Mammary epithelial cell (primary cell): ENCODE measurements around the gene CACTIN.

Source experiments
- CTCF ChIP-seq, 2 donors: IDR thresholded peaks in 1 of 2; conservative IDR thresholded peaks in 1 of 2; 2 replicates each; pipeline ENCODE4 v1.5.1; 2011 to 2012; ENCODE audit warnings: inconsistent platforms in 2 of 2, low read length in 2 of 2, mild to moderate bottlenecking in 2 of 2, control low read depth in 1 of 2, low read depth in 1 of 2; ENCODE audit not compliant: insufficient read depth in 1 of 2; ENCODE audit errors: extremely low read depth in 1 of 2
- EZH2 ChIP-seq: IDR thresholded peaks from 2 replicates; pipeline ENCODE4 v1.6.1; 2012; ENCODE audit warnings: low read length, inconsistent platforms, borderline replicate concordance

GRCh38 chr19:3649888-3650287 lies 23.3 kb upstream of the CACTIN start:
- TF ChIP-seq CTCF (conservative IDR thresholded peaks at IDR 0.05 in 1 of 2, IDR thresholded peaks at IDR 0.05 in 1 of 2; ENCODE audit: extremely low read depth in 1 of 2, insufficient read depth in 1 of 2, low read depth in 1 of 2, low read length in 2 of 2) (no peak), EZH2 (no peak)
